Measurements from ENCODE around the gene CHML.

DNA sequence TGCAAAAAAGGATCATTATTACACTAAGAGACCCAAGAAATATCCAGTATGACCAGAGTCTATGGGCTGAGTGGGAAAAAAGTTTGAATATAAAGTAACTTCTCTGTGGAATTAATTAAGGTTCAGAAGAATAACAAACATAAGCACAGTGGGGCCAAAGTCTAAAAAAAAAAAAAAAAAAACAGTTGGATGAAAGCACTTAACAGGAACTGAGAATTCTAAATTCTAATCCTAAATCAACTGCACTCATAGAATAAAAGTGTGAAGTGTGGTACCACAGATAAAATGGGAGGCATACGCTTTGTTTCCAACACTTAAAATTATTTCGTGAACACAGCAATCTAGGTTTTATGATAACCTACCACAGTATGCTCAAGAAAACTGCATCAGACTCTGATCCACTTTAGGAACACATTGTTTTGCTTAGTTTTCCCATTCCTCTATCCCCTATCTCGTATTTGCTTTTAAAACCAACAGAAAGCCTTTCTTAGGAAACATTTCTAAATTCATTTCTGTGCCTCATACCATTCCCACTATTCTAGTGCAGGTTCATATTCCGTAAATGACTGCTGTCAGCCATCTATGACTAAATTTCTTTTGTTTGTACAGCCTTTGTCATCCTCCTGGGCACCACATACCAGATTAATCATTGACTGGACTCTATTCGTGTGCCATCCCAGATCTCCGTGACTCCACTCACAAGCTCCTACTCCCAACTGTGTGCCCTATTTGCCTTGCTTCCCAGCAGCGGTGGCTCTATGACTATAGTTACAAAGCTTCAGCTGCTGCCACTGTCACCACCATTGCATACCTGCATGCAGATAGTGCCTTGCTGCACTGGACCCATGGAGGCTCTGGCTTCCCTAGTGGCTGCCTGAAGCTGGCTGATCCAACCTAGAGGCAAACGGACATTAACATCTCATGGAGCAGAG, 24.9 kb downstream of the CHML start:
- TF ChIP-seq, protein P1, sequence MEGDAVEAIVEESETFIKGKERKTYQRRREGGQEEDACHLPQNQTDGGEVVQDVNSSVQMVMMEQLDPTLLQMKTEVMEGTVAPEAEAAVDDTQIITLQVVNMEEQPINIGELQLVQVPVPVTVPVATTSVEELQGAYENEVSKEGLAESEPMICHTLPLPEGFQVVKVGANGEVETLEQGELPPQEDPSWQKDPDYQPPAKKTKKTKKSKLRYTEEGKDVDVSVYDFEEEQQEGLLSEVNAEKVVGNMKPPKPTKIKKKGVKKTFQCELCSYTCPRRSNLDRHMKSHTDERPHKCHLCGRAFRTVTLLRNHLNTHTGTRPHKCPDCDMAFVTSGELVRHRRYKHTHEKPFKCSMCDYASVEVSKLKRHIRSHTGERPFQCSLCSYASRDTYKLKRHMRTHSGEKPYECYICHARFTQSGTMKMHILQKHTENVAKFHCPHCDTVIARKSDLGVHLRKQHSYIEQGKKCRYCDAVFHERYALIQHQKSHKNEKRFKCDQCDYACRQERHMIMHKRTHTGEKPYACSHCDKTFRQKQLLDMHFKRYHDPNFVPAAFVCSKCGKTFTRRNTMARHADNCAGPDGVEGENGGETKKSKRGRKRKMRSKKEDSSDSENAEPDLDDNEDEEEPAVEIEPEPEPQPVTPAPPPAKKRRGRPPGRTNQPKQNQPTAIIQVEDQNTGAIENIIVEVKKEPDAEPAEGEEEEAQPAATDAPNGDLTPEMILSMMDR (IDR thresholded peaks at IDR 0.05): no peak
- TF ChIP-seq EP300 (IDR thresholded peaks at IDR 0.05; ENCODE audit: low read depth): no peak
